Activated CD4-positive, alpha-beta T cell treated with anti-CD3 and anti-CD28 coated beads, Interleukin-2, amount 10 ng/mL, durations not matched to agents 24 days and 14 days (primary cell): Measurements from ENCODE around the gene HEPACAM2. TPM values are rescaled to one million over a fixed set of nuclear protein-coding genes. Genes with fewer than 3 reads are reported as not detected.

ENCODE experiments used
- DNase-seq: peaks from one replicate; pipeline ENCODE4 v3.0.0; 2022
- H3K27ac Mint-ChIP-seq: one replicate; pipeline ENCODE4 v1.8.0; 2022; ENCODE audit warnings: mild to moderate bottlenecking, mixed read lengths
- H3K27me3 Mint-ChIP-seq: one replicate; pipeline ENCODE4 v1.8.0; 2022; ENCODE audit warnings: mixed read lengths
- H3K36me3 Mint-ChIP-seq: one replicate; pipeline ENCODE4 v1.8.0; 2022; ENCODE audit warnings: low read depth, mild to moderate bottlenecking, mixed read lengths
- H3K4me1 Mint-ChIP-seq: one replicate; pipeline ENCODE4 v1.8.0; 2021; ENCODE audit warnings: mixed read lengths
- H3K4me3 Mint-ChIP-seq: one replicate; pipeline ENCODE4 v1.8.0; 2022; ENCODE audit warnings: mild to moderate bottlenecking, moderate library complexity, mixed read lengths
- H3K9me3 Mint-ChIP-seq: one replicate; pipeline ENCODE4 v1.8.0; 2021; ENCODE audit warnings: mixed read lengths
- intact Hi-C: fragments of 100-400 bp; cut with micrococcal nuclease; formaldehyde crosslinking; loops from one replicate; pipeline ENCODE4 v1.15.1; 2023
- total RNA-seq: library from RNA; stranded (reverse); gene quantifications from 2 replicates; pipeline ENCODE4 v1.2.3, GENCODE V29; 2022

The HEPACAM2 gene
- total RNA-seq, 1 donor from 2014 or later = not detected

DNA sequence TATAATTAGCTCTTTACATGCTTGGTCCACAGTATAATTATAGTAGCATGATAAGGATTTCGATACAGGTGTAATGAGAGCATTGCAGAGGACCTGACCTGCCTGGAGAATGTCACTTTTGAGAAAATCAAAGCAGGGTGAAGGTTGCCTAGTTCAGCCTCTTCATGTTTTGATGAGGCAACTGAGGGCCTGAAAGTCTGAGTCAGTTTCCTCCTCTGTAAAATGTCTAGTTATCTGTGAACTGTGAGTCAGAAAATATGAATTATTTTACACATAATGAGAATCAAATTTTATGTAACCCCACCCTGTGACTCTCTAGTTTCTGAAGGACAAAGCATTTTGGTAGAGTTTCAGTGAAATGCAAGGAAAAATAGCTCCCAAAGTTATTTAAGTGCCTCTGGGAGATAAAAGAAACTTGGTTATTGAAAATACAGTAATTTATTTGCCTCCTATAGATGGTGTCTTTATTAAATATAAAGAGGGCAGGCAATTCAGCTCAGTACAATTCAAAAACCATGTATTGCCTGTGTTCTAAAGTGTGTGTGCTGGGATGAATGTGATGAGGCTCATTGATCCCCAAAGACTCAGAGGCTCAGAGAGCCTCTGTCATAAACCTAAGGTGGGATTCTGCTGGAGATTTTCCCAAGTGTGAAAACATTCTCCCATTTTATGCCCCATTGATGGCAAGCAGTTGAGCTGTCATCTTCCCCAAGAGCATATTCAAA lies 40.8 kb downstream of the HEPACAM2 start:
- DNase-seq = no peak
- no peaks in the 10 kb centered on the region for H3K36me3 Mint-ChIP-seq

DNA sequence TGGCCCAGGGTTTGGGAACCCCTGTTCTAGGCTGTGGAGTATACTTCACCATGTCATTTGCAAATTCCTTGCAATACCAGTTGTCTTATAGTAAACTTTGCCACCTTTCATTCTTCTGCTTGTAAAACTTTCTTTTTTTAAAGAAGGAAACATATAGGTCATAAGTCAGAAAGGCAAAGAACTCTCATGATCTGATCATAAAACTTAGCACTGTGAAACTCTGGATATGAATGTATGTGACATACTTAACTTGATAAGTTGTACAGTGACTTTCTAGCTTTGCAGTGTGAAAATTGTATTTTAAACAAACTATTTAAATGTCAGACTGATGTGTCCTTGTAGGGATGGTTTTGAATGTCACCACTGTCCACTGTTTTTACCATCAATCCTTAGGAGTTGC lies 47.1 kb downstream of the HEPACAM2 start:
- peaks cover 3% of the 10 kb centered on the region for H3K9me3 Mint-ChIP-seq
- peaks cover 56% of the 10 kb centered on the region for H3K27me3 Mint-ChIP-seq
- H3K36me3 Mint-ChIP-seq = no peaks in the 10 kb centered on the region
- no peak for DNase-seq
- H3K27ac Mint-ChIP-seq = no peak overlapping the region
- H3K4me1 Mint-ChIP-seq = no peaks in the 10 kb centered on the region
- no peak overlapping the region for H3K4me3 Mint-ChIP-seq
- intact Hi-C loops = no loop called here

More for the DNA sequence above, 40.8 kb downstream of the HEPACAM2 start:
- no peak overlapping the region for H3K27ac Mint-ChIP-seq
- H3K4me1 Mint-ChIP-seq = no peaks in the 10 kb centered on the region
- peaks cover 47% of the 10 kb centered on the region for H3K27me3 Mint-ChIP-seq
- intact Hi-C loops = loop anchor here (2.0 kb wide), 1 partner anchor 67 kb away; no protein-coding TSS in a partner anchor
- H3K9me3 Mint-ChIP-seq = peaks cover 3% of the 10 kb centered on the region
- H3K4me3 Mint-ChIP-seq = no peak overlapping the region

DNA sequence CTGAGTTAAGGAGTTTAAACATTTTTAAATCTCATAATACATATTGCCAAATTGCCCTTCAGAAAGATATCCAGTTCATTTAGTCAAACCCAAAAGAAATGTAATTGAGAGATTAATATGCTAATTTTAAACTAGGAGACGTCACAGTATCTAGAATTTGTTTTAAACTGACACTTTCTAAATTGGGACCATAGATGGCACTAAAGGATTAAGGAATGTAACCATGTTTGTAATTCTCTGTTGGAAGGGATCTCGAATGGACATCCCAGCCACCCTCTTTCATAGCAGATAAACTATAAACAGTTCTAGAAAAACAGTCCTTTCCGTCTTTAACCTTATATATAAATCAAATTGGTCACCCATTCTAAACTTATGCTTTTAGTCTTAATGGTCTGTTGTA lies 48.1 kb downstream of the HEPACAM2 start:
- Mint-ChIP-seq H3K4me3 (no peak overlapping the region), H3K27ac (no peak overlapping the region), H3K4me1 (no peaks in the 10 kb centered on the region), H3K36me3 (no peaks in the 10 kb centered on the region), H3K9me3 (peaks cover 6% of the 10 kb centered on the region), H3K27me3 (peaks cover 49% of the 10 kb centered on the region)
- intact Hi-C loops = no loop called here
- DNase-seq = no peak

DNA sequence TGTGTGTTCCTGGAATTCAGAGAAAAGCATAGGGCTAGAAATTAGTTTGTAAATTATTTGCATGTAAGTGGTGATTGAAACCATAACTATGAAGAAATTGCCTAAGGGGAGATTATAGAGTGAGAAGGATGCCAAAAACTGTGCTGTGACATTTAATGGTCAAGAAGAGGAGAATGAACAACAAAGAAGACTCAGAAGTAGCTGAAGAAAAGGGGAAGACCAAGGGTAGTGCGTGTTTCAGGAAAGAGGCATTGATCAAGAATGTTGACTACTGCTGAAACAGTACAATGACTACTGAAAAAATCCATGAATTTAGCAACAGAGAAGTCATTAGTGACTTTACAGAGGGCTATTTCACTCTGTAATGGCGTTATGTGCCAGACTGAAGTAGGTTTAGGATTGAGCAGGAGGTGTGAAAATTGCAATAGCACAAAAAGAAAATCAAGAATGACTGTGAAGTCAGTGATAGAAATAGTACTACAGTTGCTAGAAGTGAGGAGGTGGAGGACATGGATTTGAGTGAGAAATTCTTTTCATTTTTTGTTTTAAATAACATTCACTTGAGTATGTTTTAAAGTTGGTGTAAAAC lies 49.2 kb downstream of the HEPACAM2 start:
- H3K36me3 Mint-ChIP-seq = no peaks in the 10 kb centered on the region
- H3K27ac Mint-ChIP-seq = no peak overlapping the region
- H3K27me3 Mint-ChIP-seq = peaks cover 40% of the 10 kb centered on the region
- DNase-seq = no peak
- intact Hi-C loops = no loop called here
- no peaks in the 10 kb centered on the region for H3K4me1 Mint-ChIP-seq
- no peak overlapping the region for H3K4me3 Mint-ChIP-seq
- H3K9me3 Mint-ChIP-seq = peaks cover 13% of the 10 kb centered on the region

DNA sequence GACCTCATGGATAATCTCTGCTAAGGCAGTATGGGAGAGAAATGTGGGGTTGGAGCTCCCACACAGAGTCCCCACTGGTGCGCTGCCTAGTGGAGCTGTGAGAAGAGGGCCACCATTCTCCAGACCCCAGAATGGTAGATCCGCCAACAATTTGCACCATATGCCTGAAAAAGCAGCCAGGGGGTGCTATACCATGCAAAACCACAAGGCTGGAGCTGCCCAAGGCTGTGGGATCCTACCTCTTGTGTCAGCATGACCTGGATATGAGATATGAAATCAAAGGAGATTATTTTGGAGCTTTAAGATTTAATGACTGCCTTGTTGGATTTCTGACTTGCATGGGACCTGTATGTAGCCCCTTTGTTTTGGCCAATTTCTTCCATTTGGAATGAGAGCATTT lies 51.0 kb downstream of the HEPACAM2 start:
- no peak overlapping the region for H3K27ac Mint-ChIP-seq
- H3K4me3 Mint-ChIP-seq = no peak overlapping the region
- intact Hi-C loops = no loop called here
- no peak for DNase-seq
- peaks cover 22% of the 10 kb centered on the region for H3K9me3 Mint-ChIP-seq
- H3K27me3 Mint-ChIP-seq = peaks cover 29% of the 10 kb centered on the region
- H3K4me1 Mint-ChIP-seq = no peaks in the 10 kb centered on the region
- no peaks in the 10 kb centered on the region for H3K36me3 Mint-ChIP-seq

DNA sequence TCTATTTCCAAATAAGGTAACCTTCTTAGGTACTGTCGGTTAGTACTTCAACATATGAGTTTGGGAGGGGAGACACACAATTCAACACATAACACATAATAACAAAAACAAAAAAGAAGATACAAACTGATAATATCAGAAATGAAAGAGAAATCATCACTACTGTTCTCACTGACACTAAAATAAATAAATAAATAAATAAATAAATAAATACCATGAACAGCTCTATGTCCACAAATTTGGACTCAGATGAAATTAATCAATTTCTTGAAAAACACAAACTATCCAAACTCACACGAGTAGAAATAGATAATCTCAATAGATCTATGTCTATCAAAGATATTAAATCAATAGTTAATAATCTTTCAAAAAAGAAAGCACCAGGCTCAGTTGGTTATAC lies 53.6 kb downstream of the HEPACAM2 start:
- Mint-ChIP-seq H3K9me3 (peaks cover 29% of the 10 kb centered on the region), H3K4me3 (no peak overlapping the region), H3K4me1 (no peaks in the 10 kb centered on the region), H3K36me3 (peaks cover under 1% of the 10 kb centered on the region), H3K27me3 (peaks cover 18% of the 10 kb centered on the region), H3K27ac (no peak overlapping the region)
- intact Hi-C loops = no loop called here
- DNase-seq = no peak

DNA sequence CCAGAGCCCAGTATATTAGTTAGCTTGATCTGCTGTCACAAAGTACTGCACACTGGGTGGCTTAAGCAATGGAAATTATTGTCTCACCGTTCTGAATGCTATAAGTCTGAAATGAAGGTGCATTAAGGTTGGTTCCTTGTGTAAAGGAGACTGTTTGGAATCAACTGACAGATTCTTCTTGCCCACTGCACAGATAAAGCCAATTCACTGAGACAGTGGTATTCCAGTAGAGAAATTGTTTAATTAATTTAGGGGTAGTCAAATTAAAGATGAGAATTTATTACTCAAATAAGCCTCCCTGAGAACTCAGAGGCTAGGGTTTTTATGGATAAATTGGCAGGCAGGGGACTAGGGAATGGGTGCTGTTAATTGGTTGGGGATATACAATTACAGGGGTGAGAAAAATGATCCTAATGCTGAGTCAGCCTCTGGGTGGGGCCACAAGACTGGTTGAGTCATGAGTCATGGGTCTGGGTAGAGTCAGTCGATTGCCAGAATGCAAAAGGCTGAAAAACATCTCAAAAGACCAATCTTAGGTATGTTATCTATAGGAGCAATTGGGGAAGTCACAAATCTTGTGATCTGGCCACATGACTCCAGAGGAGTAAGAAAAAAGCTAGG lies 54.6 kb downstream of the HEPACAM2 start:
- H3K4me3 Mint-ChIP-seq = no peak overlapping the region
- H3K27me3 Mint-ChIP-seq = peaks cover 13% of the 10 kb centered on the region
- peaks cover 4% of the 10 kb centered on the region for H3K36me3 Mint-ChIP-seq
- DNase-seq = peak; percentile 31
- peaks cover 37% of the 10 kb centered on the region for H3K9me3 Mint-ChIP-seq
- no peaks in the 10 kb centered on the region for H3K4me1 Mint-ChIP-seq
- intact Hi-C loops = no loop called here
- H3K27ac Mint-ChIP-seq = no peak overlapping the region

DNA sequence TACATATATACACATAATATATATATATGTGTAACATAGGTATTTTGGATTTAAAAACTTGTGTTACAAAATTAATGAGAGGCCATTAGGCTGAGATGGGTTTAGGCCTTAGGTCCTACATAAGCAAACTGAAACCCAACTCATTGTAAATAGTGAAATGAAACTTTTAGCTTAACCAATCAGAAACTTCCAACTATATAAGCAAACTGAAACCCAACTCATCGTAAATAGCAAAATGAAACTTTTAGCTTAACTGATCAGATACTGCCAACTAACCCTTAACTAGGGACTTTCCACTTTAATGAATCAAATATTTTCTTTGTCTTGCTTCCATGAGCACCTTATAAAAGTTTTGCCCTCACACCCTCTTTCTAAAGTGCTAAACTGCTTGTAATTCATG lies 60.8 kb downstream of the HEPACAM2 start:
- Mint-ChIP-seq H3K4me1 (peaks cover 3% of the 10 kb centered on the region), H3K27ac (no peak overlapping the region), H3K4me3 (no peak overlapping the region), H3K9me3 (peaks cover 39% of the 10 kb centered on the region), H3K36me3 (peaks cover 4% of the 10 kb centered on the region), H3K27me3 (peaks cover 5% of the 10 kb centered on the region)
- no peak for DNase-seq
- intact Hi-C loops = no loop called here

DNA sequence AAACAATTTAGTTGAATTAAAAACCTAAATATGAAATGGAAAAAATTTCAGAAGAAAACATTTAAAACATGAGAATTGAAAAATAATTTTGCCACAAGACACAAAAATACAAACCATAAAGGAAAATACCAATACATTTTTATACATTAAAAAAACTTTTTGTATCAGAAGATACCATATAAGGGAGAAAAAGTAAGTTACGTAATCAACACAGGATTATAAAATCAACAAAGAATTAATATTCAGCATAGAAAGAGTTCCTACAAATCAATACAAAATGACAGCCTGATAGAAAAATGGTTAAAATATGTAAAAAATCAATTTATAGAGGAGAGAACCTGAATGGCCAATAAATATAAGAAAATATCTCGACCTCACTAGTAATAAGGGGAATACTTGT lies 61.5 kb downstream of the HEPACAM2 start:
- Mint-ChIP-seq H3K27ac (no peak overlapping the region), H3K9me3 (peaks cover 41% of the 10 kb centered on the region), H3K36me3 (peaks cover 4% of the 10 kb centered on the region), H3K27me3 (peaks cover 5% of the 10 kb centered on the region), H3K4me1 (peaks cover 3% of the 10 kb centered on the region), H3K4me3 (no peak overlapping the region)
- intact Hi-C loops = no loop called here
- DNase-seq = no peak

DNA sequence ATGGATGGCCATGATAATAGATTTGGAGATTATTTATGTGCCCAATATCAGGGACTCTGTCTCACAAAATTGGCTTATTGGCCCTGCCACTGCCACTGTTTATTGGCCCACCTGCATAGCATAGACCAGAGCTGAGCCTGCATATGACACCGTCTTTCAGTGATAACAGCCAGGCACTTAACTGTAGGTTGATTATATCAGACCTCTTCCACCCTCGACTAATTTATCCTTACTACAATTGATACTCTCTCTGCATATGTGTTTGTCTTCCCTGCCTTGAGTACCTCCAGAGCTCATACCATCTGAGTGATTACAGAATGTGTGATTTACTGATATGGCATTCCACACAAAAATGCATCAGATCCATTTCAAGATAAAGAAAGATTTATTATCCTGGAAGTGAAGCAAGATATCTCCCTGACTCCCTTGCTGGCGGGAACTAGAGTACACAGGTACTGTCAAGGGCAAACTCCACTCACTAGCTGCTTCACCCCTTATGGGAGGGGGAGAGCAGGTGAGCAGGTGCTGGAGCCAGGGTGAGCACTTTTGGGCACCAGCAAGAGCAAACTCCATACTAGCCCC lies 65.0 kb downstream of the HEPACAM2 start:
- DNase-seq = peak; percentile 39
- H3K27ac Mint-ChIP-seq = no peak overlapping the region
- no peak overlapping the region for H3K4me3 Mint-ChIP-seq
- no peaks in the 10 kb centered on the region for H3K27me3 Mint-ChIP-seq
- H3K9me3 Mint-ChIP-seq = peaks cover 33% of the 10 kb centered on the region
- H3K36me3 Mint-ChIP-seq = no peaks in the 10 kb centered on the region
- peaks cover 8% of the 10 kb centered on the region for H3K4me1 Mint-ChIP-seq
- intact Hi-C loops = no loop called here

DNA sequence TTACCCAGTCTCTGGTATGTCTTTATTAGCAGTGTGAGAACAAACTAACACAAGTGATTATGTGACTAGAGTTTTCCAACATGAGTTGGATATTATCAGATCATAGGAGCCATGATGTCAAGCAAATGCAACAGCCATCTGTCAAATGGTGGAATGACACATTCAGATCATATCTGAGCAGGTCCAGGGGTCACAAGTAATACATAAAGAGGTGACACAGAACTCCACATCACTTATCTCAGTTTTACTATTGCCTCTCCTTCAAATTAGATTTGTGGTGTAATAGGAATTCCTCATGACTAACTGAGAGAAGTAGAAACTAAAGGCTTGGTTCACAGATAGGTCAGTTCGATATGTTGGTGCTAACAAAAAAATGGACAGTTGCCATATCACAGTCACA lies 65.9 kb downstream of the HEPACAM2 start:
- DNase-seq = peak; percentile 19
- Mint-ChIP-seq H3K9me3 (peaks cover 33% of the 10 kb centered on the region), H3K4me1 (peaks cover 6% of the 10 kb centered on the region), H3K27ac (no peak overlapping the region), H3K27me3 (no peaks in the 10 kb centered on the region), H3K4me3 (no peak overlapping the region), H3K36me3 (no peaks in the 10 kb centered on the region)
- intact Hi-C loops = no loop called here

DNA sequence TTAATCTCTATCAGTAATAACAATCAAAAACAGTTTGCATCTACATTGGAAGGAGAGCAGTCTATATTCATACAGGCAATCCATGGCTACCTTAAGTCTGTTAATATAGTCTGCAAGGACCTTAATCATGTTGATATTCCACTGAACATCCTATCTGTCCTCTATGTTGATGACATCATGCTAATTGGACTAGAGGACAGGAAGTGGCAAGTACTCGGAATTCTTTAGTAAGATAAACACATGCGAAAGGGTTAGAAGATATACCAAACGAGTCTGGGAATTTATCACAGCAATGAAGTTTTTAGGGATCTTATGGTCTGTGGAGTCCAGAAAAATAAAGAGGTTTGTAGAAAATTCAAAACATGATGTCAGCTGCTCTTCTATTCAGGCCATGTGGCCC lies 66.8 kb downstream of the HEPACAM2 start:
- peaks cover 4% of the 10 kb centered on the region for H3K4me1 Mint-ChIP-seq
- peak; percentile 1 for DNase-seq
- no peaks in the 10 kb centered on the region for H3K36me3 Mint-ChIP-seq
- H3K27ac Mint-ChIP-seq = no peak overlapping the region
- no peaks in the 10 kb centered on the region for H3K27me3 Mint-ChIP-seq
- intact Hi-C loops = no loop called here
- peaks cover 33% of the 10 kb centered on the region for H3K9me3 Mint-ChIP-seq
- no peak overlapping the region for H3K4me3 Mint-ChIP-seq

DNA sequence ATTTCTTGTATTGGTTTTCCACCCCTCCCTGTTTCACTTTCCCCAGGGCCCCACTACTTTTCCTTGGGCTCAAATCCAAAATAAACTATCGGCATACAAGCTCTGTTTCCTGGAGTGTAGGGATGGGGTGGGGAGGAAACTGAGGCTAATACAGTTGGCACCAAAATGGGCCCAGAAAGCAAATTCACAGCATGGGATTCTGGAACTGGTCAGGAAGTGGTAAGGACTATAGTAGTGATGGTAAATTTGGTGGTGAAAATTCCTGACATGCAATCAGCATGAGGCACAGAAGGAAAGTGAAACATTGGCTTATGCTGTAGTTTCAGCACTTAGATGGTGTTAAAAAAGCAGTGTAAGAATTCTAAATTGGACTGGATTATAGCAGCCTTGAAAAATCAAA lies 69.4 kb downstream of the HEPACAM2 start:
- peaks cover 4% of the 10 kb centered on the region for H3K4me1 Mint-ChIP-seq
- H3K27me3 Mint-ChIP-seq = no peaks in the 10 kb centered on the region
- H3K4me3 Mint-ChIP-seq = no peak overlapping the region
- peak; percentile 45 for DNase-seq
- H3K36me3 Mint-ChIP-seq = no peaks in the 10 kb centered on the region
- H3K27ac Mint-ChIP-seq = no peak overlapping the region
- intact Hi-C loops = no loop called here
- H3K9me3 Mint-ChIP-seq = peaks cover 24% of the 10 kb centered on the region

DNA sequence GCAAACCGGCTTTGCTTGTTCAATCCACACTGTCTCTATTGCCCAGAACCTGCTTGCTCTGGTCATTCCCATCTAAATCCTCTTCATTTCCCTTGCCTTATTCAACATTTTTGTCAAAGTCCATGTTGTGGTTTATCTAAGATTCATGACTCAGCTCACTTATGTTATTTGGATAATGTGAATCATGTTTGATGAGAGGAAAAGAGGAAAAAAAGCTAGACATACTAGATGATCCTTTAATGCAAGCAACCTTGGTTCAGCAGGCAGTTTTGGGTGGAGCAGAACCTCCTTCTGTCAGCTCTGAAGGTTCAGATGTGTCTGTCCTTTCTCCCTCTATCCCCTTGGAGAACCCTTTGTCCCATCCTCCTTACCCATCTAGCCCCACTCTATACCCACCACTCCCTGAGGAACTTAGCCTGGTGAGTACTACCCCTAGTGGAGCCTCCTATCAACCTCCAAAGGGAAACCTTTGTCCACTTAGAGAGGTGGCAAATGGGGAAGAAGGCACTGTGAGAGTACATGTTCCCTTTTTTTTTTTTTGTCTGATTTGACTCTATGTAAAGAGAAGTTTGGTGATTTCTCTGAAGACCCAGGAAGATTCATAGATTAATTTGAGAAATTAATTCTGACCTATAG lies 76.0 kb downstream of the HEPACAM2 start:
- H3K36me3 Mint-ChIP-seq = peaks cover 14% of the 10 kb centered on the region
- no peaks in the 10 kb centered on the region for H3K27me3 Mint-ChIP-seq
- peaks cover 5% of the 10 kb centered on the region for H3K9me3 Mint-ChIP-seq
- peaks cover 30% of the 10 kb centered on the region for H3K4me1 Mint-ChIP-seq
- intact Hi-C loops = no loop called here
- no peak overlapping the region for H3K4me3 Mint-ChIP-seq
- H3K27ac Mint-ChIP-seq = no peak overlapping the region
- DNase-seq = no peak
